Activated CD8-positive, alpha-beta memory T cell treated with anti-CD3 and anti-CD28 coated beads for 36 hours (primary cell): ENCODE results near the gene FAM149B1. TPM values are rescaled to one million over a fixed set of nuclear protein-coding genes. Genes with fewer than 3 reads are reported as not detected.

Experiments
- CTCF ChIA-PET: fragments of 350-600 bp; sonication (Branson Sonifier 250); formaldehyde crosslinking; loops from one replicate; lab custom pipeline; 2021; ENCODE audit warnings: antibody characterized with exemption; lab: Charles Lee
- POLR2A ChIA-PET: fragments of 350-600 bp; sonication (Branson Sonifier 250); formaldehyde crosslinking; loops from one replicate; lab custom pipeline; 2021; ENCODE audit warnings: antibody characterized with exemption; lab: Charles Lee
- total RNA-seq, 2 experiments: library from RNA; stranded (reverse); gene quantifications; one replicate each; pipeline ENCODE4 v1.2.3, GENCODE V29; 2021

FAM149B1 gene
- total RNA-seq, 2 experiments from 2014 or later, result 11.9 to 15.1 TPM

DNA sequence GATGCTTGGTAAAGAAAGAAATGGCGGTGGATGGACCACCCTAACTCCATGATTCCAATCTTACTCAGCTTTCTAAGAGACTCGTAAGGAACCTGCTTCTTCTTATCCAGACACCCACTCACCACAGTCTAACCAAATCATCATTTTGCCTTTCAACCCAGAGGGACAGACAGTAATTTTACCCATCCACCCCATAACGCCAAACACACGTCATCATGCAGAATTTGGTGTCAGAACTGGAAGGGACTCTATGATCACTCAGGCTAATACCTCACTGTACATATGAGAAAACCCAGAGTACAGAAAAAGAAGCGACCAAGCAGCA lies 499 bp upstream of the FAM149B1 start:
- CTCF ChIA-PET, result interaction anchor here (4.3 kb wide), 1 partner anchor 8 kb away, joined by 18 read pairs; no protein-coding TSS in a partner anchor
- POLR2A ChIA-PET, result interaction anchor here (3.2 kb wide), 1 partner anchor 71 kb away, joined by 17 read pairs; the partner anchor contains the start of gene P4HA1

- POLR2A ChIA-PET, result interaction anchor here (2.2 to 3.2 kb wide), 2 partner anchors 72 to 79 kb away, joined by 8 to 17 read pairs; partner anchors contain the start of genes DNAJC9 and P4HA1
- CTCF ChIA-PET, result interaction anchor here (1.4 to 4.3 kb wide), 3 partner anchors 9 to 73 kb away, joined by 4 to 18 read pairs (median 6); partner anchors contain the start of gene P4HA1
These were observed 515 bp downstream of the FAM149B1 start for GRCh38 chr10:73168465-73168803.

GRCh38 chr10:73169320-73169719 lies 1.4 kb downstream of the FAM149B1 start:
- ChIA-PET POLR2A (interaction anchor here (2.2 to 3.2 kb wide), 2 partner anchors 73 to 78 kb away, joined by 8 to 17 read pairs; partner anchors contain the start of genes DNAJC9 and P4HA1), CTCF (interaction anchor here (0.7 to 4.3 kb wide), 4 partner anchors 10 to 503 kb away, joined by 3 to 18 read pairs (median 5); partner anchors contain the start of gene P4HA1)

GRCh38 chr10:73172867-73173266 lies 4.9 kb downstream of the FAM149B1 start:
- CTCF ChIA-PET, result interaction anchor here (1.0 kb wide), 1 partner anchor 792 kb away, joined by 3 read pairs; no protein-coding TSS in a partner anchor
- POLR2A ChIA-PET, result no interaction called here

- POLR2A ChIA-PET, result no interaction called here
- CTCF ChIA-PET, result no interaction called here
These were observed 6.4 kb downstream of the FAM149B1 start for GRCh38 chr10:73174148-73174925.

DNA sequence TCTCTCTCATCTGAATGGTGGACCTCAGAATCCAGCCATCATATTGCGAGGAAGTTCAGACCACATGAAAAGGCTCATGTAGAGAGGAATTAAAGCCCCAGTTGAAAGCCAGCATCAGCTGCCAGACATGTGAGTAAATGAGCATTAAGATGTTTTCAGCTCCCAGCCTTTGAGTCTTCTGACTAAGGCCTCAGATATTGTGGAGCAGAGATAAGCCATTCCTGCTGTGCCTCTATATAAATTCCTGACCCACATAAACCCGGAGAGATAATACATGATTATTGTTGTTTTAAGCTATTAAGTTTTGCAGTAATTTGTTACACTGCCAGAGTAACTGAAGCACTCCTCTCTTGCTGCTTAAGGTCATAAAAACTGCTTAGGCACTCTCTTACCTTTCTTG lies 14.6 kb downstream of the FAM149B1 start:
- CTCF ChIA-PET, result no interaction called here

DNA sequence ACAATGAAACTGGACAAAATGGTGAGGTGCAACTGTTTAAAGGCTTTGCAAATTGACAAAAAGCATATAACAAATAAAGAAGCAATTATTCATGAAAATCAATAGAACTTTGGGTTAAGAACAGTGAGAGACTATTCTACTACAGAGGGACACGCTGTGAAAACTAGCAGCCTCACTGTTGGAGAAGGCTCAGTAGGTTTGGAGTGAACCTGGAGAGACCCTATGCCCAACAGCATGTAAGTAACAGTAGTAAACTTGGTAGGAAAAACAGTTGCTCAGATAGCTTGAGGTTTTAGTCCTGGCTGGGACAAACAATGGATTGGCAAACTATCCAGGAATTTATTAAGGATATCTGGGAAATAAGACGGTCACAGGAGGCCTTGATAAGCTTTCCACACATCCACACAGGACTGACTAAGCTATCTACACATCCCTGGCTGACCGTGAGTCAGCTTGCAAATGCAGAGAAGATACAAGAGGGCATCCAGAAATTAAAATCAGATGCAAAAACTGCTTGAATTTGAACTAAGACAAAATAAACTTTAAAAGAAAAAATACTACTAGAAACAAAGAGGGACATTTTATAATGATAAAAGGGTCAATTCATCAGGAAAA lies 15.9 kb downstream of the FAM149B1 start:
- ChIA-PET CTCF (no interaction called here), POLR2A (interaction anchor here (0.7 kb wide), 1 partner anchor 108 kb away, joined by 3 read pairs; no protein-coding TSS in a partner anchor)

More for the DNA sequence above, 14.6 kb downstream of the FAM149B1 start:
- POLR2A ChIA-PET, result no interaction called here

GRCh38 chr10:73186266-73186665 lies 18.3 kb downstream of the FAM149B1 start:
- POLR2A ChIA-PET, result no interaction called here
- CTCF ChIA-PET, result no interaction called here

- ChIA-PET POLR2A (interaction anchor here (0.8 kb wide), 1 partner anchor 17 kb away, joined by 5 read pairs; no protein-coding TSS in a partner anchor), CTCF (no interaction called here)
These were observed 22.3 kb downstream of the FAM149B1 start for GRCh38 chr10:73190188-73190587.

DNA sequence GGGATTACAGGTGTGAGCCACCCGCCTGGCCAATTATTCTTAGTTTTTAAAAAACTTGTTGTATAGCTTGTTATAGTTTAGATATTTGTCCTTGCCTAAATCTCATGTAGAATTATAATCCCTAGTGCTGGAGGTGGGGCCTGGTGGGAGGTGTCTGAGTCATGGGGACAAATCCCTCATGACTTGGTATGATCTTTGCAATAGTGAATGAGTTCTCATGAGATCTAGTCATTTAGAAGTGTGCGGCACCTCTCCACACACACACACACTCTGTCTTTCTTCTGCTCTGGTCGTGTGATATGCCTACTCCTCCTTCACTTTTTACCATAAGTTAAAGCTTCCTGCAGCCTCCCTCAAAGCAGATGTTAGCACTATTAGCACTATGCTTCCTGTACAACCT lies 37.2 kb downstream of the FAM149B1 start:
- POLR2A ChIA-PET, result no interaction called here
- CTCF ChIA-PET, result interaction anchor here (0.6 kb wide), 1 partner anchor 263 kb away, joined by 4 read pairs; no protein-coding TSS in a partner anchor

DNA sequence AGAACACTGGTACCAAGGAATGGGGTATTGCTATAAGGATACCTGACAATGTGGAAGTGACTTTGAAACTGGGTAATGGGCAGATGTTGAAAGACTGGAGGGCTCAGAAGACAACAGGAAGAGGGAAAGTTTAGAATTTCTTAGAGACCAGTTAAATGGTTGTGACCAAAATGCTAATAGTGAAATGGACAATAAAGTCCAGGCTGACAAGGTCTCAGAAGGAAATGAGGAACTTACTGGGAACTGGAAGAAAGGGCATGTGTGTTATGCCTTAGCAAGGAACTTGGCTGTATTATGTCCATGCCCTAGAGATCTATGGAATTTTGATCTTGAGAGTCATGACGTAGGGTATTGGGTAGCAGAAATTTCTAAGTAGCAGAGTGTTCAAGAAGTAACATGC lies 38.0 kb downstream of the FAM149B1 start:
- POLR2A ChIA-PET, result no interaction called here

DNA sequence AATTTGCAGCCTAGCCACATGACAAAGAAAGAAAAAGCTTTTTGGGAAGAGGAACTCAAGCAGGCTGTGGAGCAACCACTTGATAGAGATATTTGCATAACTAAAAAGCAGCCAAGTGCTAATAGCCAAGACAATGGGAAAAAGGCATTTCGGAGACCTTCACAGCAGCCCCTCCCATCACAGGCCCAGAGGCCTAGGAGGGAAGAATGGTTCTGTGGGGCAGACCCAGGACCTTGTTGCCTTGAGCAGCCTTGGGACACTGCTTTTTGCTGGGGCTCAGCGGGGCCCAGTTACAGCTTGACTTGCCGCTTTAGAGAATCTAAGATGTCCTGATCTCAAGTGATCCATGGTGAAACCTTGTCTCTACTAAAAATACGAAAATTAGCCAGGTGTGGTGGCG lies 38.5 kb downstream of the FAM149B1 start:
- POLR2A ChIA-PET, result no interaction called here

More for the DNA sequence above, 38.0 kb downstream of the FAM149B1 start:
- CTCF ChIA-PET, result interaction anchor here (1.2 kb wide), 1 partner anchor 10 kb away, joined by 3 read pairs; no protein-coding TSS in a partner anchor

GRCh38 chr10:73207883-73208282 lies 40.0 kb downstream of the FAM149B1 start:
- POLR2A ChIA-PET, result no interaction called here
- CTCF ChIA-PET, result no interaction called here

More for the DNA sequence above, 38.5 kb downstream of the FAM149B1 start:
- CTCF ChIA-PET, result interaction anchor here (1.2 kb wide), 1 partner anchor 10 kb away, joined by 3 read pairs; no protein-coding TSS in a partner anchor

DNA sequence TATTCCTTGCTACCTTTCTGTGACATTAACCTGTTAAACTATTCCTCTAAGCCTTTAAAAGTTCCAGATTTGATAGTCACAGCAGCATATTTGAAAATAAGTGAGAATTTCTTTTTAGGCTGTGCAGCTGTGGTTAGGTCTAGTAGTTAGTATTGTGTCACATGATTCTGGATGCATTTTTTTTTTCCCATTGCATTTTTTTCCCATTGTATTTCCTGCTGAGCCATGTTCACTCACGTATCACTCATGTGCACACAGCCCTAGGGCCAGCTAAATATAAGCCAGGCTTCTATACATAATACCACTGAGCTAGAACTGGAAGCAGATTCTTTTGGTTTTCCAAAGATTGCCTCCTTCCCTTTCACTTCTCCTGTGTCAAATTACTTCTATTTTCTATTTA lies 41.8 kb downstream of the FAM149B1 start:
- ChIA-PET POLR2A (no interaction called here), CTCF (interaction anchor here (1.1 kb wide), 1 partner anchor 323 kb away, joined by 5 read pairs; no protein-coding TSS in a partner anchor)

DNA sequence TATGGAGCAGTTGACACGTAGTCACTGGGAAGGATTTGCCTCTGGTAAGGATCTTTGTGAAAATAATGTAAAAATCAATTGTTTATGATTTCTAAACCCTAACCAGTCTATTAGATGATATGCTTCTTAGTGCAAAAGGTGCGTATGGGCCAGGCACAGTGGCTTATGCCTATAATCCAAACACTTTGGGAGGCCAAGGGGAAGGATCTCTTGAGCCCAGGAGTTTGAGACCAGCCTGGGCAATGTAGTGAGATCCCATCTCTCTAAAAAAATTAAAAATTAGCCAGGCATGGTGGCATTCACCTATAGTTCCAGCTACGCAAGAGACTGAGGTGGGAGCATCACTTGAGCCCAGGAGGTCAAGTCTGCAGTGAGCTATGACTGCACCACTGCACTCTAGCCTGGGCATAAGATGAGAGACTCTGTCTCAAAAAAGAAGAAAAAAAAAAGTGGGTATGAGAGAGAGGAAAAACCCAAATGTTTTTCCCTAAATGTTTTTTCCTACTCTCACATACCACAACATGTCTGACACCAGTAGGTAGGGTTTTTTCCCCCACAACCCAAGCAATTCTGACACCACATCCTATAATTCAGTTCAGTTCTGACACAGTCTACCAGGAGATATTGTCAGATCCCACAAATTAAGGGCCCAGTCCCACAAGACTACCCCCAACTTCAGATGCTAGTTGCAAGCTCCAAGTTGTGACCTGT lies 42.6 kb downstream of the FAM149B1 start:
- CTCF ChIA-PET, result interaction anchor here (1.1 kb wide), 1 partner anchor 322 kb away, joined by 5 read pairs; no protein-coding TSS in a partner anchor
- POLR2A ChIA-PET, result interaction anchor here (0.6 kb wide), 1 partner anchor 109 kb away, joined by 3 read pairs; no protein-coding TSS in a partner anchor

- ChIA-PET CTCF (no interaction called here), POLR2A (interaction anchor here (0.6 kb wide), 1 partner anchor 109 kb away, joined by 3 read pairs; no protein-coding TSS in a partner anchor)
These were observed 43.3 kb downstream of the FAM149B1 start for GRCh38 chr10:73211106-73211811.

DNA sequence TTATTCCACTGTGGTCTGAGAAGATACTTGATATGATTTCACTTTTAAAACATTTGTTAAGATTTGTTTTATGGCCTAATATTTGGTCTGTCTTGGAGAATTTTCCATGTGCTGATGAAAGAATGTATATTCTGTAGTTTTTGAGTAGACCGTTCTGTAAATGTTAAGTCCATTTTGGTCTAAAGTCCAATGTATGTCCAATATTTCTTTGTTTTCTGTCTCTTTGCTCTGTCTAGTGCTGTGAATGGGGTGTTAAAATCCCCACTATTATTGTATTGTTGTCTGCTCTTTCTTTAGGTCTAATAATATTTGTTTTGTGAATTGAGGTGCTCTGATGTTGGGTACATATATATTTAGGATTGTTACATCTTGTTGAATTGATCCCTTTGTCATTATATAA lies 47.8 kb downstream of the FAM149B1 start:
- ChIA-PET CTCF (no interaction called here), POLR2A (no interaction called here)

DNA sequence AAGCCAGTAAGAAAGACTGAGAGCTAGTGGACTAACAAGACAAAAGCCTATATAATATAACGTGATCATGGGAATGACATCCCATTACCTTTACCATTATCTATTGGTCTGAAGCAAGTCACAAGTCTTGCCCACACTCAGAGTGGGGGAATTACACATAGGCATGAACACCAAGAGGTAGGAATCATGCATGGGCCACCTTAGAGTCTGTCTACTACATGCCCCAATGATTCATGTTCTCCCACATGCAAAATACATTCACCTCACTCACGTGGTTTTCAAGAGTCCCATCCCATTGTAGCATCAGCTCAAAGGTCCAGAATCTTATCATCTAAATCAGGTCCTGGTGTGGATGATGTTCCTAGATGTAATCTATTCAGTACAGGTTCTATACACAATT lies 49.7 kb downstream of the FAM149B1 start:
- POLR2A ChIA-PET, result no interaction called here
- CTCF ChIA-PET, result no interaction called here
